IMR-90 (cell line): ENCODE data around the gene PLEKHO2. TPM values are rescaled to one million over a fixed set of nuclear protein-coding genes. Genes with fewer than 3 reads are reported as not detected.

Experiments
- ATAC-seq: fragments of 200-7000 bp; cut with Tn5 transposase; 2 replicates; pipeline ENCODE4 v1.9.1; 2020; ENCODE audit warnings: low read depth, mild to moderate bottlenecking, moderate library complexity
- BruUV-seq: library from RNA; stranded (reverse); fragments of 400-500 nt; replicated peaks from 2 replicates; lab custom pipeline; 2021; lab: Mats Ljungman, UMichigan
- CTCF ChIA-PET: fragments of 300-600 bp; formaldehyde crosslinking; extraction: SDS; loops from one replicate; lab custom pipeline; 2021; ENCODE audit warnings: antibody characterized with exemption; lab: Yijun Ruan, JAX
- POLR2A ChIA-PET: fragments of 300-600 bp; sonication (Branson Sonifier 250); formaldehyde crosslinking; loops from one replicate; lab custom pipeline; 2022; ENCODE audit warnings: antibody characterized with exemption; ENCODE audit not compliant: unreplicated experiment; lab: Charles Lee
- DNase-seq: peaks from one replicate; pipeline ENCODE4 v3.0.0; 2013
- H2AFZ ChIP-seq: replicated peaks from 2 replicates; pipeline ENCODE3; 2013; ENCODE audit warnings: low read length, mild to moderate bottlenecking; ENCODE audit not compliant: poor library complexity
- H2AK5ac ChIP-seq: 2 replicates; pipeline ENCODE4 v1.6.1; 2013; ENCODE audit warnings: low read depth, low read length, inconsistent platforms
- H2AK9ac ChIP-seq: replicated peaks from 2 replicates; pipeline ENCODE3; 2013; ENCODE audit warnings: mild to moderate bottlenecking, low read depth, low read length, moderate library complexity; ENCODE audit not compliant: poor library complexity
- H2BK120ac ChIP-seq: 2 replicates; pipeline ENCODE4 v1.6.1; 2013; ENCODE audit warnings: low read depth, low read length, inconsistent platforms
- H2BK15ac ChIP-seq: 3 replicates; pipeline ENCODE4 v1.6.1; 2013; ENCODE audit warnings: low read depth, low read length, inconsistent platforms
- H2BK20ac ChIP-seq: 2 replicates; pipeline ENCODE4 v1.6.1; 2013; ENCODE audit warnings: low read depth, mild to moderate bottlenecking, inconsistent platforms, low read length, moderate library complexity
- H2BK5ac ChIP-seq: 2 replicates; pipeline ENCODE4 v1.6.1; 2013; ENCODE audit warnings: mild to moderate bottlenecking, low read depth, low read length, inconsistent platforms; ENCODE audit not compliant: poor library complexity, severe bottlenecking
- H3K14ac ChIP-seq: replicated peaks from 2 replicates; pipeline ENCODE4 v1.6.1; 2013; ENCODE audit warnings: low read depth, low read length, inconsistent platforms
- H3K18ac ChIP-seq: 2 replicates; pipeline ENCODE4 v1.6.1; 2013; ENCODE audit warnings: low read depth, low read length, control low read depth
- H3K23ac ChIP-seq: 2 replicates; pipeline ENCODE4 v1.6.1; 2013; ENCODE audit warnings: low read depth, low read length, inconsistent platforms
- H3K27ac ChIP-seq: 2 replicates; pipeline ENCODE4 v1.5.1; 2013; ENCODE audit warnings: mild to moderate bottlenecking, control low read depth, low read length; ENCODE audit not compliant: insufficient read depth
- H3K27me3 ChIP-seq: 2 replicates; pipeline ENCODE4 v1.6.1; 2013; ENCODE audit warnings: low read length; ENCODE audit not compliant: control insufficient read depth, insufficient read depth
- H3K36me3 ChIP-seq: 2 replicates; pipeline ENCODE4 v1.6.1; 2013; ENCODE audit warnings: low read length, mixed read lengths; ENCODE audit not compliant: control insufficient read depth, insufficient read depth
- H3K4ac ChIP-seq: 2 replicates; pipeline ENCODE4 v1.6.1; 2013; ENCODE audit warnings: low read depth, low read length, inconsistent platforms
- H3K4me1 ChIP-seq: 2 replicates; pipeline ENCODE4 v1.6.1; 2013; ENCODE audit warnings: low read length, mixed read lengths; ENCODE audit not compliant: control insufficient read depth, insufficient read depth
- H3K4me2 ChIP-seq: 2 replicates; pipeline ENCODE4 v1.6.1; 2013; ENCODE audit warnings: low read depth, mild to moderate bottlenecking, control low read depth, low read length, moderate library complexity
- H3K4me3 ChIP-seq: 2 replicates; pipeline ENCODE4 v1.5.1; 2013; ENCODE audit warnings: low read depth, mild to moderate bottlenecking, control low read depth, low read length, moderate library complexity; ENCODE audit not compliant: insufficient read depth
- H3K56ac ChIP-seq: 2 replicates; pipeline ENCODE4 v1.6.1; 2013; ENCODE audit warnings: low read length, inconsistent platforms; ENCODE audit not compliant: insufficient read depth; ENCODE audit errors: extremely low read depth
- H3K79me1 ChIP-seq, 2 experiments: 2 replicates each; pipeline ENCODE4 v1.6.1; 2013; ENCODE audit warnings: low read length in 2 of 2, inconsistent platforms in 1 of 2, low read depth in 1 of 2
- H3K9ac ChIP-seq: 2 replicates; pipeline ENCODE4 v1.6.1; 2013; ENCODE audit warnings: low read depth, low read length, control low read depth
- H3K9me1 ChIP-seq: 2 replicates; pipeline ENCODE4 v1.6.1; 2013; ENCODE audit warnings: low read length, inconsistent platforms; ENCODE audit not compliant: insufficient read depth
- H3K9me3 ChIP-seq: 2 replicates; pipeline ENCODE4 v1.6.1; 2013; ENCODE audit warnings: low read length; ENCODE audit not compliant: control insufficient read depth, insufficient read depth
- H4K20me1 ChIP-seq: 2 replicates; pipeline ENCODE4 v1.6.1; 2013; ENCODE audit warnings: low read length, inconsistent platforms; ENCODE audit not compliant: insufficient read depth
- H4K5ac ChIP-seq: 2 replicates; pipeline ENCODE4 v1.6.1; 2013; ENCODE audit warnings: mild to moderate bottlenecking, low read depth, low read length, control low read depth
- H4K8ac ChIP-seq, 2 experiments: 2 replicates each; pipeline ENCODE4 v1.6.1; 2013; ENCODE audit warnings: low read depth in 2 of 2, low read length in 2 of 2, control low read depth in 1 of 2, inconsistent platforms in 1 of 2
- H4K91ac ChIP-seq: 2 replicates; pipeline ENCODE4 v1.6.1; 2013; ENCODE audit warnings: low read depth, low read length, inconsistent platforms; ENCODE audit not compliant: insufficient read depth
- BHLHE40 ChIP-seq: fragments of 150-350 bp; IDR thresholded peaks from 2 replicates; pipeline ENCODE4 v1.6.1; 2016; ENCODE audit warnings: mild to moderate bottlenecking, low read depth, low read length
- CEBPB ChIP-seq: IDR thresholded peaks from 2 replicates; pipeline ENCODE4 v1.6.1; 2012; ENCODE audit warnings: low read depth, low read length, improper control_type of control experiment
- CHD1 ChIP-seq: IDR thresholded peaks from 2 replicates; pipeline ENCODE4 v1.6.1; 2012; ENCODE audit warnings: low read depth, low read length, improper control_type of control experiment
- MXI1 ChIP-seq: IDR thresholded peaks from 2 replicates; pipeline ENCODE4 v1.6.1; 2012; ENCODE audit warnings: low read depth, mild to moderate bottlenecking, low read length, moderate library complexity, borderline replicate concordance
- NFE2L2 ChIP-seq: fragments of 150-350 bp; IDR thresholded peaks from 2 replicates; pipeline ENCODE4 v1.6.1; 2016; ENCODE audit warnings: low read depth, mild to moderate bottlenecking, low read length
- RAD21 ChIP-seq: IDR thresholded peaks from 2 replicates; pipeline ENCODE4 v1.6.1; 2012; ENCODE audit warnings: low read length, improper control_type of control experiment
- RCOR1 ChIP-seq: IDR thresholded peaks from 2 replicates; pipeline ENCODE4 v1.6.1; 2012; ENCODE audit warnings: mild to moderate bottlenecking, low read length, improper control_type of control experiment; ENCODE audit not compliant: insufficient replicate concordance
- USF2 ChIP-seq: fragments of 150-350 bp; IDR thresholded peaks from 2 replicates; pipeline ENCODE4 v1.6.1; 2017; ENCODE audit warnings: mild to moderate bottlenecking, antibody characterized with exemption, low read length, low read depth
- WGBS, 2 experiments: methylation state at CpG; one replicate each; pipeline versions ENCODE4 v1.1.5 to v1.1.7; 2013; ENCODE audit warnings: missing lambda C conversion rate in 2 of 2; ENCODE audit not compliant: insufficient read length in 1 of 2; ENCODE audit errors: extremely low coverage in 2 of 2; 5-methylcytosine and 5-hydroxymethylcytosine counted together
- dilution Hi-C: fragments of 300-500 bp; cut with HindIII; formaldehyde crosslinking; loops from one replicate; pipeline ENCODE4 v1.14.3; 2018; ENCODE audit warnings: low sequenced_read_pairs; ENCODE audit not compliant: unreplicated experiment
- in situ Hi-C: fragments of 300-500 bp; cut with MboI; formaldehyde crosslinking; loops from 3 replicates; pipeline ENCODE4 v1.14.3; 2019; ENCODE audit warnings: low sequenced_read_pairs, inconsistent platforms, mixed read lengths
- intact Hi-C: fragments of 100-400 bp; cut with micrococcal nuclease; formaldehyde crosslinking; loops from 2 replicates; pipeline ENCODE4 v1.10.0; 2022
- polyA plus RNA-seq, 3 experiments: library from polyadenylated mRNA; depleted of rRNA; stranded (reverse); fragments of >200 nt; gene quantifications; 2 replicates each; pipeline ENCODE4 v1.2.3, GENCODE V29; 2012; ENCODE audit warnings: low replicate concordance in 1 of 3
- total RNA-seq: library from RNA; depleted of rRNA; stranded (reverse); fragments of >200 nt; gene quantifications from 2 replicates; pipeline ENCODE4 v1.2.3, GENCODE V29; 2012
- TF ChIP-seq, protein P1 (sequence below): fragments of 150-350 bp; IDR thresholded peaks from 2 replicates; pipeline ENCODE4 v1.6.1; 2016; ENCODE audit warnings: low read depth, mild to moderate bottlenecking, low read length, moderate library complexity, borderline replicate concordance

Gene PLEKHO2
- total and polyA plus RNA-seq, 2 of the 4 experiments (the other 2 are of a cell fraction): 19.0 to 22.5 TPM

- peak overlapping the region; percentile 98 for H2AK5ac ChIP-seq
- in situ Hi-C loops: loop anchor here (5.0 kb wide), 1 partner anchor 65 kb away; no protein-coding TSS in a partner anchor
- peaks cover 56% of the 10 kb centered on the region for H4K20me1 ChIP-seq
- DNase-seq (peak; percentile 24), ATAC-seq (no peak)
- peak overlapping the region; percentile 91 for H3K27ac ChIP-seq
- dilution Hi-C loops: no loop called here
- peak overlapping the region; percentile 63 for H2AFZ ChIP-seq
- peak overlapping the region; percentile 96 for H2AK9ac ChIP-seq
- peak overlapping the region; percentile 83 for H3K4me3 ChIP-seq
- BruUV-seq: TSS peak; percentile 71
- H3K9me3 ChIP-seq: no peaks in the 10 kb centered on the region
- peak overlapping the region; percentile 100 for H3K14ac ChIP-seq
- no peak overlapping the region; the same call in 2 of the 3 replicates for H2BK15ac ChIP-seq
- H3K9me1 ChIP-seq: peaks cover 29% of the 10 kb centered on the region
- peak overlapping the region; percentile 41 for H4K5ac ChIP-seq
- peak overlapping the region; percentile 82 for H3K4me2 ChIP-seq
- peak overlapping the region; percentile 97 for H3K9ac ChIP-seq
- H3K56ac ChIP-seq: peak overlapping the region; percentile 83
- TF ChIP-seq MXI1 (no peak), CEBPB (no peak), RAD21 (no peak), USF2 (no peak), NFE2L2 (no peak), BHLHE40 (no peak), CHD1 (no peak), RCOR1 (no peak)
- TF ChIP-seq, protein P1, sequence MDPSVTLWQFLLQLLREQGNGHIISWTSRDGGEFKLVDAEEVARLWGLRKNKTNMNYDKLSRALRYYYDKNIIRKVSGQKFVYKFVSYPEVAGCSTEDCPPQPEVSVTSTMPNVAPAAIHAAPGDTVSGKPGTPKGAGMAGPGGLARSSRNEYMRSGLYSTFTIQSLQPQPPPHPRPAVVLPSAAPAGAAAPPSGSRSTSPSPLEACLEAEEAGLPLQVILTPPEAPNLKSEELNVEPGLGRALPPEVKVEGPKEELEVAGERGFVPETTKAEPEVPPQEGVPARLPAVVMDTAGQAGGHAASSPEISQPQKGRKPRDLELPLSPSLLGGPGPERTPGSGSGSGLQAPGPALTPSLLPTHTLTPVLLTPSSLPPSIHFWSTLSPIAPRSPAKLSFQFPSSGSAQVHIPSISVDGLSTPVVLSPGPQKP: no peak
- peaks cover 21% of the 10 kb centered on the region for H3K4me1 ChIP-seq
- H2BK20ac ChIP-seq: no peak overlapping the region
- H3K23ac ChIP-seq: peak overlapping the region; percentile 94
- WGBS, 2 experiments: 0% methylated on average over 4 of the region's 26 CpGs; no CpG with 5 or more reads in 1 of the 2 experiments
- peak overlapping the region; percentile 14 for H3K18ac ChIP-seq
- H3K36me3 ChIP-seq: peaks cover 10% of the 10 kb centered on the region; the same call in 1 of the 2 replicates
- peak overlapping the region; percentile 83 for H4K91ac ChIP-seq
- H3K4ac ChIP-seq: peak overlapping the region; percentile 97
- H4K8ac ChIP-seq: peak overlapping the region; percentile 21 to 41; a peak in 1 of 4 replicates
- H3K27me3 ChIP-seq: no peaks in the 10 kb centered on the region
- ChIA-PET CTCF (no interaction called here), POLR2A (no interaction called here)
- peak overlapping the region; percentile 58 for H2BK120ac ChIP-seq
- peaks cover 0 to 59% of the 10 kb centered on the region in 2 experiments; a peak in 2 of 4 replicates for H3K79me1 ChIP-seq
- peak overlapping the region; percentile 89 for H2BK5ac ChIP-seq
- intact Hi-C loops: loop anchor here (5.0 kb wide), 2 partner anchors 145 to 185 kb away; partner anchors contain the start of genes MTFMT and SPG21
Observed at GRCh38 chr15:64842096-64842939, 603 bp downstream of the PLEKHO2 start.
